Measurements from ENCODE around the gene GBF1.
"Not testable (repeated sequence)": the region's sequence is repeated elsewhere in the genome, so short reads cannot be mapped to it uniquely, and the experiment has no call there.

The GBF1 gene

GRCh38 chr10:102245082-102245931, at the start of gene GBF1:
Gene GBF1 (plus strand): TSS chr10:102245532. CDS start chr10:102258939, 13,407 bp downstream.
- peak; percentile 99 for DNase-seq

GRCh38 chr10:102196893-102197292, 48.4 kb upstream of the GBF1 start:
- DNase-seq, result no peak

- DNase-seq, result no peak
Measured at GRCh38 chr10:102198027-102198426, 47.3 kb upstream of the GBF1 start.

GRCh38 chr10:102200751-102201640, 44.3 kb upstream of the GBF1 start:
- DNase-seq, result no peak

GRCh38 chr10:102202386-102202785, 42.9 kb upstream of the GBF1 start:
- no peak for DNase-seq

GRCh38 chr10:102208311-102209035, 36.9 kb upstream of the GBF1 start:
- DNase-seq, result no peak

GRCh38 chr10:102211615-102212299, 33.6 kb upstream of the GBF1 start:
- DNase-seq, result no peak

- DNase-seq, result not testable (repeated sequence)
Measured at GRCh38 chr10:102213599-102213998, 31.7 kb upstream of the GBF1 start.

GRCh38 chr10:102219370-102219769, 26.0 kb upstream of the GBF1 start:
- DNase-seq, result no peak

GRCh38 chr10:102220612-102221011, 24.7 kb upstream of the GBF1 start:
- DNase-seq, result peak; percentile 73

GRCh38 chr10:102222797-102223196, 22.5 kb upstream of the GBF1 start:
- no peak for DNase-seq

GRCh38 chr10:102225646-102226541, 19.4 kb upstream of the GBF1 start, which contains the start of gene ELOVL3:
Gene ELOVL3 (plus strand): TSS chr10:102226299. CDS start chr10:102226549, 250 bp downstream.
- no peak for DNase-seq

- DNase-seq, result no peak
Measured at GRCh38 chr10:102226542-102226870, 18.8 kb upstream of the GBF1 start.

- DNase-seq, result no peak
Measured at GRCh38 chr10:102227050-102227449, 18.3 kb upstream of the GBF1 start.

- DNase-seq, result peak; percentile 81
Measured at GRCh38 chr10:102229810-102230263, 15.5 kb upstream of the GBF1 start.

GRCh38 chr10:102230264-102230860, 15.0 kb upstream of the GBF1 start:
- DNase-seq, result peak; percentile 68

- peak; percentile 44 for DNase-seq
Measured at GRCh38 chr10:102230861-102231356, 14.4 kb upstream of the GBF1 start.

GRCh38 chr10:102231357-102232318, 13.7 kb upstream of the GBF1 start:
- DNase-seq, result peak; percentile 43

- DNase-seq, result no peak
Measured at GRCh38 chr10:102233997-102234396, 11.3 kb upstream of the GBF1 start.
